GM19328 (cell line): ENCODE data around the gene SLC16A1.
"Not testable (repeated sequence)": the region's sequence is repeated elsewhere in the genome, so short reads cannot be mapped to it uniquely, and the experiment has no call there.

Source experiments
- ATAC-seq: cut with Tn5 transposase; IDR thresholded peaks from one replicate; pipeline ENCODE4 v1.9.1; 2021; ENCODE audit warnings: mild to moderate bottlenecking, moderate library complexity; ENCODE audit not compliant: unreplicated experiment

SLC16A1 gene

DNA sequence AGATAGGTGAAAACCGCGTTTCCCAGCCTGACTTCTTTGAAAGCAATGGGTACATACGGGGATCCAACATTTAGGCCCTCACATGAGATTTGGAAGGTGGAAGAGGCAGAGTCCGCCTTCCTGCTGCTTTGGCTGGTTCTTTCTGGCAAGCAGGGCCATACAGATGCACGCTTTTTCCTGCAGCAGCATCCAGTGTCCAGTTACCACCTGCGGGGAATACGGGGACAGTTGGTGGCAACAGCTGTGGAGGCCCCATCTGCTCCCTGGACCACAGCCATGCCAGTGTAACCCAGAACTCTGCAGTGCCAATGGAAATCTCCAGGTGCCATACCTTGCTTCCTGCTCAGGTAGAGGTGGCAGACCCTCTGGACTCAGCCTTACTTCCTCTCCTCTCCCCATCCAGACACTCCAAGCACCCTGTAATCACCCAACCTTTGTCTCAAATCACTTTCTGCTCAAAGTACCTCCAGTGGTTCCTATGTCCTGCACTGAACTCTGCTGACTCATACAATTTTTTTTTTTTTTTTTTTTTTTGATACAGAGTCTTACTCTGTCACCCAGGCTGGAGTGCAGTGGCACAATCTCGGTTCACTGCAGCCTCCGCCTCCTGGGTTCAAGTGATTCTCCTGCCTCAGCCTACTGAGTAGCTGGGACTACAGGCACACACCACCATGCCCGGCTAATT, 68.3 kb downstream of the SLC16A1 start:
- ATAC-seq = no peak

DNA sequence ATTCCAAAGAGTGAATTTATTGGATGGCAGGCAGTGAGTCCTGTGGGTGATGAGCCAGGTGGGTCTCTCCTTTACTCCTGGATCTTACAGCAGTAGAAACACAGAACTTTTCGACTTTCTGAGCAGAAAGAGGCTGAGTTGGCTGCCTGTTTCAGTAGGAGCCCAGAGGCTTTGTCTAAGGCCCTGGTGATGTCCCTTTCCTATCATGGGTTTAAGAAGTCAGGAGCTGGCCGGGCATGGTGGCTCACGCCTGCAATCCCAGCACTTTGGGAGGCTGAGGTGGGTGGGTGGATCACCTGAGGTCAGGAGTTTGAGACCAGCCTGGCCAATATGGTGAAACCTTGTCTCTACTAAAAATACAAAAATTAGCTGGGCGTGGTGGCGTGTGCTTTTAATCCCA, 71.0 kb downstream of the SLC16A1 start:
- ATAC-seq = not testable (repeated sequence)

DNA sequence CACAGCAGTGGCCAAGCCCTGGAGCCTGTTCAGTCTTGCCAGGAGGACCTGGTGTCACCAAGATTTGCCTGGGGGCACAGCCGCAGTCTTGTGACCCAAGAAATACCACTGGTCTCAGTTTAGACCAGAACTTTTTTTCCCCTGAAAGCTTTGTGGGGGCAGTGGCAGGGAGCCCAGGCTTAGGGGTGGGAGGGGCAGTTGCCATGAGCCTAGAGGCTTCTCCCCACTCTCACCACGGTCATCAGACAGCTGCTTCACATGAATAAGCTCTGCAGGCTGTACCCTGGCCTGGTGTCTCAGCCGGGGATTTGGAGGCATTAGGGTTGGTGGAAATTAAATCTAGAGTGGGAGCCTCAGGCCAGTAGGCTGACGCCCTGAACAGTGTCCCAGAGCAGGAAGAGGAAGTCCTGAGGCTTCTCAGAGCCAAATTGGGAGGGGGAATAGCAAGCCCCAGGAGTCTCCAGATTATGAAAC, 73.7 kb downstream of the SLC16A1 start:
- ATAC-seq = no peak

DNA sequence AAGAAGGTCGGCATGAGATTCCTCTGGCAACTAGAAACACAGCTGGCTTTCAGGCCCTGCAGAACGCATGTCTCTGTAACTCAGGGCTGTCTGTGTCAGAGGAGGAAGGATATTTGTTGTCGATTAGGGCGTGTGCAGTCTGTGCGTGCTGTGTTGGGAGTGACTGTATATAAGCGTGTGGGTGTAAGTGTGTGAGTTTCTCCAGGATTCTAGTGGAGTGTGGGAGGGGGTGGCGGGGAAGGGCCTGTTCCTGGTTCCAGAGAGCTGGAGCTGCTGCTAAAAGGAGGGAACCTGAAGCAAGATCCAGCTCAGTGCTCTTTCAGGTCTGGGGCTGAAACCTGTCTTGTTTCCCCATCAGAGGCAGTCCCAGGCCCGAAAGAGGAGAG, 74.3 kb downstream of the SLC16A1 start:
- ATAC-seq = no peak

DNA sequence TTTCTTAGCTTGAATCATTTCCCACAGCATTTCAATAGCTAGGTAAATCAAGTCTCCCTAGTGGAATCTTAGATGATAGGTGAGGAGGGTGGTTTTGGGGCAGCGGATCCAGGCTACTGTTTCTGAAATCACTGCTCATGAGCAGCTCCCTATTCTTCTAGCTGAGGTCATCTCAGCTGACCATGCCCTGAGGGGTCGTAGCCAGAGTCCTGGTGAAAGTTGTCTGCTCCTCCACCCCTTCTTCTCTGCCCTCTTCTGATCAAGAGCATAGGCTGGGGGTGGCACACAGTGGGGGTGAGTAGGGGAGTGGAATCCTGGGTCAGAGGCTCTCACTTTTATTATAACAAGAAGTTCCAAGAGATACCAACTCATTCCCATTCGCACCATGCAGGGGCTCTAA, 76.2 kb downstream of the SLC16A1 start:
- no peak for ATAC-seq

DNA sequence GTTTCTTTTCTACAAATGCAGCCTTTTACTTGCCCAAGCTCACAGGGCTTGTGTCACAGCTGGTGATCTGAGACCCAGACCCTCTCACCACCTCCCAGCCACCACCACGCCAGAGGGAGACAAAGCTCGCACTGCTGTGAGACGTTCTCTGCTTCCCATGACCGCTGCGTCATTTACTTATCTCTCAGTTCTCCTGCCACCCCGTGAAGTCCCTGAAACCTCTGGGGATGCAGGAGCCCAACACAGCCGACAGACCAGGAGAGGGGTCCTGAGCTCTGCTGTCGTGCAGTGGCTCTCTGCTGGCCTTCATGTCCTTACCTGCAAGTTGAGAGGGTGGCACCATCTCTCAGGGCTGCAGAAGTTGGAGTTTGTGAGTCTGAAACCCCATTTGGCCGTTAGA, 77.7 kb downstream of the SLC16A1 start:
- ATAC-seq = no peak

DNA sequence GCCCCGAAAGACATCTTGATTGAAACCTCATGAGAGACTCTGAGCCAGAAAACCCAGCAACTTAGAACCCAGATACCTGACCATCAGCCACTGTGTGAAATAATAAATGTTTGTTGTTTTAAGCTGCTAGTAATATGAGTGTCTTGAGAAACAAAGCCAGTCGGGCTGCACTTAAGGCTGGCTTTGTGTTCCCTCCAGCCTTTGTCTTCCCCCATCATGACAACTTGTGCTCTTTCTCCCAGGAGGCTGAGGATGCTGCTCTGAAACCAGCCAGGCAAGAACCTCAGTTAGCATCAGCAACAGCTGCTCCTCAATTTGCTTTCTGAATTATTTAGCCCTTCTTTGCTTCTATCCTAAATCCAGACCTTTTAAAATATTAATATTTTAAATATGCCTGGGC, 78.2 kb downstream of the SLC16A1 start:
- ATAC-seq = no peak

DNA sequence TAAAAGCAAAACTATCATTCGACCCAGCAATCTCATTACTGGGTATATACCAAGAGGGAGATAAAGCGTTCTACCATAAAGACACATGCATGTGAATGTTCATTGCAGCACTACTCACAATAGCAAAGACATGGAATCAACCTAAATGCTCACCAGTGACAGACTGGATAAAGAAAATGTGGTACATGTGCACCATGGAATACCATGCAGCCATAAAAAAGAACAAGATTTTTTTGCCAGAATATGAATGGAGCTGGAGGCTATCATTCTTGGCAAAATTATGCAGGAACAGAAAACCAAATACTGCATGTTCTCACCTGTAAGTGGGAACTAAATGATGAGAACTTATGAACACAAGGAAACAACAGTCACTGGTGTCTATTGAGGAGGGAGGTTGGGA, 79.7 kb downstream of the SLC16A1 start:
- no peak for ATAC-seq

DNA sequence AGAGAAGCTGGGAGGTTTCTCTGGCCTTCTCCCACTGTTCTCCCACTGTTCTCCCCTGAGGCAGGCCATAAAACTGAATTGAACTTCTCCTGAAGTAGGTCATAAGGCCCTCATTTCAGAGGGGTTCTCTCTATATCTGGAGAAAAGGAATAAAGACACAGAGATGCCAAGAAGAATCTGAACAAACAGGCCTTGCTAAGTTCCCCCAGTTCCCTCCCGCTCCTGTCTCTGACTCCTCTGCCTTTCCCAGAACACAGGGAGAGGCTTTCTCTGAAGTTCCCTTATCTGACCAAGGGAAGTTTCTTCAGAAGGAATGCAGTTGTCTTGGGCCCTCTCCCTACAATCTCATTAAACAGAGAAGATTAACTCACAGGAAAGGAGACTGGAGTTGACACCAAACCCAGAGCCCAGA, 83.4 kb downstream of the SLC16A1 start:
- no peak for ATAC-seq

DNA sequence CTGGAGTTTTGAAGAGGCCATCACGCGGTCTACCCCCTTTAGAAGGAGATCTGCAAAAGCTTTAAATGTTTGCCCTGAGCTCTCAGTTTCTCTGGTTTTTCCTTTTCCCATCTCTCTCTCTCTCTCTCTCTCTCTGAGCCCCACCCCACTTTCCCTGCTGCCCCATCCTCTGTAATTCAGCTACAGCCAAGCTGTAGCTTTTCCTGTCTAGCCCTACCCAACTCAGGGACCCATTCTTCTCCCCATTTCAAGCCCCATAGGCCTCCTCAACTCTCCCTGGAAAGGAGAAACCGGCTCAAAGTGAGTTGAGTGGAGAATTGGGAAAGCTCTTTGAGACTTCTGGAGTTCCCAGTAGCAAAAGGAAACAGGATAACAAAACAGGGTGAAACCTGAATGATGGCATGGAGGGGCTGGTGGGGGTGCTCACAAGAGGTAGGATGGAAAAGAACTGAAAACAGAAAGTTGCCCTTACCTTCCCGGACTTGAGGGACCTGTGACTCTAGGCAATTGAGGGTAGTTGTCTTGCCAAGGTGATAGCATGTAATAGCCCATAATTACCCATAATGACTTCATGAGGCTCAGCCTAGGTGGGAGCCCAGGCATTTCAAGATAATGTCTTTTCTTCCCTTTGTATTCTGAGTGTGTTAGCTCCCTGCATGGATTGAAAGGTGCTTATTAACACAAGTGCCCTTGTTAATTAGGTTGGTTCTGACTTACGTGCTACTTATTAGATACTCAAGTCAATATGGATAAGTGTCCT, 84.9 kb downstream of the SLC16A1 start:
- ATAC-seq = no peak

DNA sequence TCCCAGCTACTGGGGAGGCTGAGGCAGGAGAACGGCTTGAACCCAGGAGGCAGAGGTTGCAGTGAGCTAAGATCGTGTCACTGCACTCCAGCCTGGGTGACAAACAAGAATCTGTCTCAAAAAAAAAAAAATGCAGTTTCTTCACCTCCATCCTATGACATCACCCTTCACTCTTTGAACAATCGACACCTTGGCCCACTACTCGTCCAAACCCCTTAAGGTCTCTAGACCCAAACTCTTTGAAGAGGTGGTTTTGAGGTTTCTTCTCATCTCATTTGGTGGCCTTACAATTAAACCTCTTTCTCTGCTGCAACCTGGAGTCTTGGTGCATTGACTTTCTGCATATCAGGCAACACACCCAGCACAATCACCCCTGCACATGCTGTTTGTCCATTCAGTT, 86.1 kb downstream of the SLC16A1 start:
- no peak for ATAC-seq

DNA sequence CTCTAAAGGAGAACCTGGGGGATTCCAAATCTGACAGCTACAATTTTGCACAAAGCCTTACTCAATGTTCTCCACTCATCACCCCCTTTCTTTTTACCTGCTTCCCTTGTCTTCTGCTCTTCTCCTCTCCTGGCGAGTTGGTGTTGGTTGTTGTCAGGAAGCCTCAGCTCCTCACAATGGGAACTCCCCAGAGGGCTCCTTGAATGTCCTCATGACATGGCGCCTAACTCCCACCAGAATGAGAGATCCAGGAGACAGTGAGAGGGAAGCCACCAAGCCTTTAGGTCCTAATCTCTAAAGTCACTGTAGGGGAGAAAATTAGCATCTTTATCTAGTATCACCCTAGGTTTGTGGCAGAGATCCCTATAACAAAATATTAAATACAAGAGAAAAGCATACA, 87.8 kb downstream of the SLC16A1 start:
- no peak for ATAC-seq

DNA sequence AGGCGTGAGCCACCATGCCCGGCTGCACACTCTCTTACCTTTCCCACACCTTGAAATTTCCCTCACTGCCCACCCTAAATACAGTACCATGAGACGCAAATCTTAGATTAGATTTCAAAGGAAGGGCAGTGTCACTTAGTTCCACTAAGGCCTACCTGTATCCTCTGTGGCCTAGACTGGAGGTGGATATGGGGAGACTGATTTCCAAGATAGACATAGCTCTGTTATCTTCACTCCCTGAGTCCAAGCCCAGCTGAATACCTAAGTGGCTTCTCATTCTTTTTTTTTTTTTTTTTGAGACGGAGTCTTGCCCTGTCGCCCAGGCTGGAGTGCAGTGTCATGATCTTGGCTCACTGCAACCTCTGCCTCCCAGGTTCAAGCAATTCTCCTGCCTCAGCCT, 89.0 kb downstream of the SLC16A1 start:
- no peak for ATAC-seq

DNA sequence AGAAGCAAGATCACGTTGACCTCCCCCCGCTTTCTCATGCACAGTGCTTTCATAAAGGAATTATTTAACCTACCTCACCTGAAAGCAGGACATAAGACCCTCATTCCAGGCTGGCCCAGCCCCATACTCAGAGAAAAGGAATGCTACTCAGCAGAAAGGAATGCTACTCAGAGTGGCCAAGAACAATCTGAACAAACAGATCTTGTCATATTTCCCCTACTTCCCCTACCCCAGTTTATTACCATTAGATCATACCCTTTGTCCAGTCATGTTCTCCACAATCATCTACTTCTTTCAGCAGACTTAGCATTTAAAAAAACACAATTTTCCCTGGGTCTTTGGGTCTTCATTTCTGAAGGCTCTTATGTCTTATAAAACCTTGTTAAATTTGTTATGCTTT, 89.8 kb downstream of the SLC16A1 start:
- ATAC-seq = no peak

DNA sequence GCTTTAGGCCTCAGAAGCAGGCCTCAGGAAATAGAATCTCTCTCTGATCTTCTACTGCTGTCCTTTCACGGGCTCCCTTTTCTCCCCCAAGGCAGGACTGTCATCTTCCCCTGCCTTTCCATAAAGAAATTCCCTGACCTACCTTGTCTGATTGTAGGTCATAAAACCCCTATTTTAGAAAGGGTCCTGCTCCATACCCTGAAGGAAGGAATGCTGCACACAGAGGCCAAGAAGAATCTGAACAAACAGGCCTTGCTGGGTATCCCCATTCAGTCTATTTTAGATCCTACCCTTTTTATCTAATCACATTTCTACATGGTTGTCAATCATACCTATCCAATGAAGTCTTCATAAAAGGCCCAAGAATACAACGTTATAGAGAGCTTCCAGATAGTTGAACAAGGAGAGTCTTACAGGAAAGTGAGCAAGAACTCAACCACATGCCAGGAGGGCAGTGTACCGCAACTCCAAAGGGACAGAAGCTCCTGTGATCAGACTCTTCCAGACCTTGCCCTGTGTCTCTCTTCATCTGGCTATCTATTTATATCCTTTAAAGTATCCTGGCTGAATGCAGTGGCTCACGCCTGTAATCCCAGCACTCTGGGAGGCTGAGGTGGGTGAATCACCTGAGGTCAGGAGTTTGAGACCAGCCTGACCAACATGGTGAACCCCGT, 93.1 kb downstream of the SLC16A1 start:
- ATAC-seq = no peak
